Measurements from ENCODE around the gene BRD9.
"Not testable (repeated sequence)": the region's sequence is repeated elsewhere in the genome, so short reads cannot be mapped to it uniquely, and the experiment has no call there.

Gene BRD9

GRCh38 chr5:859391-859790 lies 33.2 kb downstream of the BRD9 start:
- Mint-ChIP-seq H3K9me3 (no peaks in the 10 kb centered on the region), H3K4me3 (no peak overlapping the region), H3K4me1 (ENCODE audit: low read depth) (no peaks in the 10 kb centered on the region), H3K27me3 (ENCODE audit: low read depth) (no peaks in the 10 kb centered on the region), H3K27ac (no peak overlapping the region), H3K36me3 (ENCODE audit: low read depth) (peaks cover 11% of the 10 kb centered on the region)
- DNase-seq (ENCODE audit: low spot score): no peak

GRCh38 chr5:858726-859125 lies 33.9 kb downstream of the BRD9 start:
- no peak overlapping the region for H3K4me3 Mint-ChIP-seq
- no peaks in the 10 kb centered on the region for H3K9me3 Mint-ChIP-seq
- H3K36me3 Mint-ChIP-seq (ENCODE audit: low read depth): peaks cover 5% of the 10 kb centered on the region
- no peaks in the 10 kb centered on the region for H3K27me3 Mint-ChIP-seq (ENCODE audit: low read depth)
- DNase-seq (ENCODE audit: low spot score): no peak
- no peaks in the 10 kb centered on the region for H3K4me1 Mint-ChIP-seq (ENCODE audit: low read depth)
- no peak overlapping the region for H3K27ac Mint-ChIP-seq

- no peak overlapping the region for H3K27ac Mint-ChIP-seq
- no peaks in the 10 kb centered on the region for H3K27me3 Mint-ChIP-seq (ENCODE audit: low read depth)
- H3K9me3 Mint-ChIP-seq: no peaks in the 10 kb centered on the region
- no peaks in the 10 kb centered on the region for H3K4me1 Mint-ChIP-seq (ENCODE audit: low read depth)
- no peak overlapping the region for H3K4me3 Mint-ChIP-seq
- H3K36me3 Mint-ChIP-seq (ENCODE audit: low read depth): no peaks in the 10 kb centered on the region
- no peak for DNase-seq (ENCODE audit: low spot score)
Measured at GRCh38 chr5:856531-857425, 35.8 kb downstream of the BRD9 start.

GRCh38 chr5:855771-856530 lies 36.6 kb downstream of the BRD9 start:
- Mint-ChIP-seq H3K4me1 (ENCODE audit: low read depth) (no peaks in the 10 kb centered on the region), H3K9me3 (no peaks in the 10 kb centered on the region), H3K27me3 (ENCODE audit: low read depth) (no peaks in the 10 kb centered on the region)

GRCh38 chr5:854966-855743 lies 37.4 kb downstream of the BRD9 start:
- no peak for DNase-seq (ENCODE audit: low spot score)
- no peak overlapping the region for H3K27ac Mint-ChIP-seq
- no peaks in the 10 kb centered on the region for H3K36me3 Mint-ChIP-seq (ENCODE audit: low read depth)
- H3K27me3 Mint-ChIP-seq (ENCODE audit: low read depth): no peaks in the 10 kb centered on the region
- no peak overlapping the region for H3K4me3 Mint-ChIP-seq
- no peaks in the 10 kb centered on the region for H3K9me3 Mint-ChIP-seq
- H3K4me1 Mint-ChIP-seq (ENCODE audit: low read depth): no peaks in the 10 kb centered on the region

More at GRCh38 chr5:855771-856530, 36.6 kb downstream of the BRD9 start:
- no peak overlapping the region for H3K4me3 Mint-ChIP-seq
- no peak for DNase-seq (ENCODE audit: low spot score)
- no peaks in the 10 kb centered on the region for H3K36me3 Mint-ChIP-seq (ENCODE audit: low read depth)
- no peak overlapping the region for H3K27ac Mint-ChIP-seq

GRCh38 chr5:854217-854616 lies 38.4 kb downstream of the BRD9 start:
- Mint-ChIP-seq H3K27me3 (ENCODE audit: low read depth) (no peaks in the 10 kb centered on the region), H3K4me3 (no peak overlapping the region), H3K27ac (no peak overlapping the region), H3K4me1 (ENCODE audit: low read depth) (no peaks in the 10 kb centered on the region), H3K9me3 (no peaks in the 10 kb centered on the region), H3K36me3 (ENCODE audit: low read depth) (no peaks in the 10 kb centered on the region)
- DNase-seq (ENCODE audit: low spot score): no peak

- not testable (repeated sequence) for DNase-seq (ENCODE audit: low spot score); H3K27ac Mint-ChIP-seq; H3K9me3 Mint-ChIP-seq; H3K4me1 Mint-ChIP-seq (ENCODE audit: low read depth); H3K4me3 Mint-ChIP-seq; H3K36me3 Mint-ChIP-seq (ENCODE audit: low read depth); H3K27me3 Mint-ChIP-seq (ENCODE audit: low read depth)
Measured at GRCh38 chr5:853416-854090, 39.0 kb downstream of the BRD9 start.

GRCh38 chr5:852431-853401 lies 39.9 kb downstream of the BRD9 start:
- Mint-ChIP-seq H3K27ac (no peak overlapping the region), H3K4me3 (no peak overlapping the region), H3K9me3 (no peaks in the 10 kb centered on the region), H3K4me1 (ENCODE audit: low read depth) (no peaks in the 10 kb centered on the region), H3K36me3 (ENCODE audit: low read depth) (no peaks in the 10 kb centered on the region), H3K27me3 (ENCODE audit: low read depth) (no peaks in the 10 kb centered on the region)
- no peak for DNase-seq (ENCODE audit: low spot score)

- no peak for DNase-seq (ENCODE audit: low spot score)
- H3K4me3 Mint-ChIP-seq: no peak overlapping the region
- no peak overlapping the region for H3K27ac Mint-ChIP-seq
- no peaks in the 10 kb centered on the region for H3K4me1 Mint-ChIP-seq (ENCODE audit: low read depth)
- no peaks in the 10 kb centered on the region for H3K36me3 Mint-ChIP-seq (ENCODE audit: low read depth)
- H3K27me3 Mint-ChIP-seq (ENCODE audit: low read depth): no peaks in the 10 kb centered on the region
- H3K9me3 Mint-ChIP-seq: no peaks in the 10 kb centered on the region
Measured at GRCh38 chr5:852018-852417, 40.6 kb downstream of the BRD9 start.

GRCh38 chr5:851553-851952 lies 41.0 kb downstream of the BRD9 start:
- Mint-ChIP-seq H3K4me1 (ENCODE audit: low read depth) (no peaks in the 10 kb centered on the region), H3K27me3 (ENCODE audit: low read depth) (no peaks in the 10 kb centered on the region), H3K4me3 (no peak overlapping the region), H3K27ac (no peak overlapping the region), H3K9me3 (no peaks in the 10 kb centered on the region), H3K36me3 (ENCODE audit: low read depth) (no peaks in the 10 kb centered on the region)
- DNase-seq (ENCODE audit: low spot score): no peak

- no peak overlapping the region for H3K27ac Mint-ChIP-seq
- no peaks in the 10 kb centered on the region for H3K4me1 Mint-ChIP-seq (ENCODE audit: low read depth)
- no peak overlapping the region for H3K4me3 Mint-ChIP-seq
- no peak for DNase-seq (ENCODE audit: low spot score)
- no peaks in the 10 kb centered on the region for H3K9me3 Mint-ChIP-seq
- H3K27me3 Mint-ChIP-seq (ENCODE audit: low read depth): no peaks in the 10 kb centered on the region
- H3K36me3 Mint-ChIP-seq (ENCODE audit: low read depth): no peaks in the 10 kb centered on the region
Measured at GRCh38 chr5:851076-851475, 41.5 kb downstream of the BRD9 start.

GRCh38 chr5:850511-851006 lies 42.0 kb downstream of the BRD9 start, which contains the start of gene ZDHHC11:
ZDHHC11 (minus strand) TSS chr5:850986; CDS start chr5:850602, 384 bp downstream.
- DNase-seq (ENCODE audit: low spot score): no peak
- H3K27ac Mint-ChIP-seq: no peak within 1 kb of the TSS
- H3K27me3 Mint-ChIP-seq (ENCODE audit: low read depth): no peaks in the 10 kb centered on the region
- H3K4me3 Mint-ChIP-seq: no peak within 1 kb of the TSS
- H3K36me3 Mint-ChIP-seq (ENCODE audit: low read depth): no peaks in the 10 kb centered on the region
- H3K9me3 Mint-ChIP-seq: no peaks in the 10 kb centered on the region
- no peaks in the 10 kb centered on the region for H3K4me1 Mint-ChIP-seq (ENCODE audit: low read depth)
